Smooth muscle cell (in vitro differentiated cells): Measurements from ENCODE around the gene PACSIN2. TPM values are rescaled to one million over a fixed set of nuclear protein-coding genes. Genes with fewer than 3 reads are reported as not detected.

ENCODE experiments used
- DNase-seq: peaks from one replicate; lab custom pipeline; 2025; ENCODE audit not compliant: unreplicated experiment; lab: John Stamatoyannopoulos, UW
- H2AFZ ChIP-seq: fragments of 200-600 bp; sonication (generic); 2 replicates; pipeline ENCODE4 v1.6.0; 2016; ENCODE audit warnings: antibody characterized with exemption, low read depth, mild to moderate bottlenecking
- H3F3A ChIP-seq: fragments of 200-600 bp; sonication (generic); 2 replicates; pipeline ENCODE4 v1.6.0; 2017; ENCODE audit warnings: antibody characterized with exemption, low read depth
- H3K27ac ChIP-seq: fragments of 200-600 bp; sonication (generic); 2 replicates; pipeline ENCODE4 v1.5.1; 2016; ENCODE audit warnings: low read depth, mild to moderate bottlenecking
- H3K27me3 ChIP-seq: fragments of 200-600 bp; sonication (generic); 2 replicates; pipeline ENCODE4 v1.6.1; 2016; ENCODE audit warnings: low read depth, mild to moderate bottlenecking
- H3K36me3 ChIP-seq: fragments of 200-600 bp; sonication (generic); 2 replicates; pipeline ENCODE4 v1.5.1; 2016; ENCODE audit warnings: low read depth
- H3K4me1 ChIP-seq: fragments of 200-600 bp; sonication (generic); 2 replicates; pipeline ENCODE4 v1.5.1; 2016; ENCODE audit warnings: low read depth
- H3K4me2 ChIP-seq: fragments of 200-600 bp; sonication (generic); 2 replicates; pipeline ENCODE4 v1.6.0; 2016; ENCODE audit warnings: mild to moderate bottlenecking
- H3K4me3 ChIP-seq: fragments of 200-600 bp; sonication (generic); 2 replicates; pipeline ENCODE4 v1.5.1; 2016; ENCODE audit warnings: mild to moderate bottlenecking
- H3K79me2 ChIP-seq: fragments of 200-600 bp; sonication (generic); 2 replicates; pipeline ENCODE4 v1.6.0; 2016; ENCODE audit warnings: low read depth, mild to moderate bottlenecking
- H3K9ac ChIP-seq: fragments of 200-600 bp; sonication (generic); 2 replicates; pipeline ENCODE4 v1.6.0; 2016; ENCODE audit warnings: low read depth
- H3K9me3 ChIP-seq: fragments of 200-600 bp; sonication (generic); replicated peaks from 2 replicates; pipeline ENCODE4 v1.5.1; 2016; ENCODE audit warnings: low read depth
- H4K20me1 ChIP-seq: fragments of 200-600 bp; sonication (generic); 2 replicates; pipeline ENCODE4 v1.6.0; 2016; ENCODE audit warnings: low read depth
- CTCF ChIP-seq: fragments of 200-600 bp; sonication (generic); IDR thresholded peaks from 2 replicates; pipeline ENCODE4 v1.5.1; 2017; ENCODE audit warnings: borderline replicate concordance, mild to moderate bottlenecking, antibody characterized with exemption; ENCODE audit not compliant: insufficient read depth, poor library complexity, severe bottlenecking
- WGBS: methylation state at CpG from one replicate; pipeline ENCODE4 v1.1.7; 2016; ENCODE audit warnings: low lambda C conversion rate; 5-methylcytosine and 5-hydroxymethylcytosine counted together
- polyA plus RNA-seq: library from polyadenylated mRNA; unstranded; fragments of >200 nt; fragmentation: Nextera tagmentation; extraction: Ambion mirVana; gene quantifications from 2 replicates; pipeline ENCODE4 v1.2.1, GENCODE V29; 2016
- total RNA-seq: library from RNA; depleted of rRNA; stranded (reverse); fragments of >200 nt; gene quantifications from 2 replicates; pipeline ENCODE4 v1.2.3, GENCODE V29; 2014

The PACSIN2 gene
- total and polyA plus RNA-seq, 2 experiments from 2014 or later = 34.7 to 41.1 TPM

GRCh38 chr22:42985531-42985905 lies 29.4 kb downstream of the PACSIN2 start:
- peaks cover 69% of the 10 kb centered on the region for H4K20me1 ChIP-seq
- H3F3A ChIP-seq = no peaks in the 10 kb centered on the region
- WGBS = 85% methylated on average over 3 of the region's 3 CpGs
- no peaks in the 10 kb centered on the region for H3K36me3 ChIP-seq
- DNase-seq = no peak
- H3K9ac ChIP-seq = no peak overlapping the region
- TF ChIP-seq CTCF = no peak
- H3K27ac ChIP-seq = no peak overlapping the region
- H3K79me2 ChIP-seq = peaks cover 68% of the 10 kb centered on the region
- peaks cover 3% of the 10 kb centered on the region for H3K4me1 ChIP-seq
- no peaks in the 10 kb centered on the region for H3K27me3 ChIP-seq
- H3K9me3 ChIP-seq = no peaks in the 10 kb centered on the region
- H3K4me3 ChIP-seq = no peak overlapping the region
- H2AFZ ChIP-seq = no peak overlapping the region
- no peak overlapping the region for H3K4me2 ChIP-seq

GRCh38 chr22:42984814-42985530 lies 30.0 kb downstream of the PACSIN2 start:
- 95% methylated on average over 9 of the region's 9 CpGs for WGBS
- Histone ChIP-seq H3K27me3 (no peaks in the 10 kb centered on the region), H3K4me3 (no peak overlapping the region), H3K27ac (no peak overlapping the region), H3K9ac (no peak overlapping the region), H3K4me1 (no peaks in the 10 kb centered on the region), H3K9me3 (no peaks in the 10 kb centered on the region), H2AFZ (no peak overlapping the region), H3K79me2 (peaks cover 70% of the 10 kb centered on the region), H3K36me3 (no peaks in the 10 kb centered on the region), H3K4me2 (no peak overlapping the region), H3F3A (no peaks in the 10 kb centered on the region), H4K20me1 (peaks cover 67% of the 10 kb centered on the region)
- no peak for DNase-seq
- no peak for TF ChIP-seq CTCF

GRCh38 chr22:42984397-42984796 lies 30.6 kb downstream of the PACSIN2 start:
- no peak overlapping the region for H3K4me2 ChIP-seq
- peaks cover 73% of the 10 kb centered on the region for H3K79me2 ChIP-seq
- H4K20me1 ChIP-seq = peaks cover 69% of the 10 kb centered on the region
- DNase-seq = no peak
- no peak overlapping the region for H2AFZ ChIP-seq
- H3K9ac ChIP-seq = no peak overlapping the region
- H3K4me1 ChIP-seq = no peaks in the 10 kb centered on the region
- H3K27me3 ChIP-seq = no peaks in the 10 kb centered on the region
- no peak overlapping the region for H3K27ac ChIP-seq
- H3K36me3 ChIP-seq = no peaks in the 10 kb centered on the region
- H3F3A ChIP-seq = no peaks in the 10 kb centered on the region
- TF ChIP-seq CTCF = no peak
- WGBS = 92% methylated on average over 4 of the region's 4 CpGs
- H3K4me3 ChIP-seq = no peak overlapping the region
- H3K9me3 ChIP-seq = no peaks in the 10 kb centered on the region

GRCh38 chr22:42983470-42983869 lies 31.5 kb downstream of the PACSIN2 start:
- H3K9ac ChIP-seq = no peak overlapping the region
- H3F3A ChIP-seq = peaks cover 7% of the 10 kb centered on the region
- H4K20me1 ChIP-seq = peaks cover 69% of the 10 kb centered on the region
- peaks cover 64% of the 10 kb centered on the region for H3K79me2 ChIP-seq
- H3K36me3 ChIP-seq = no peaks in the 10 kb centered on the region
- H3K4me3 ChIP-seq = no peak overlapping the region
- no peak for TF ChIP-seq CTCF
- no peak overlapping the region for H3K27ac ChIP-seq
- peaks cover 6% of the 10 kb centered on the region for H3K4me1 ChIP-seq
- no peak overlapping the region for H3K4me2 ChIP-seq
- no peak for DNase-seq
- no peak overlapping the region for H2AFZ ChIP-seq
- no peaks in the 10 kb centered on the region for H3K27me3 ChIP-seq
- H3K9me3 ChIP-seq = no peaks in the 10 kb centered on the region
